ENCODE results near the gene NDUFS5. TPM values are rescaled to one million over a fixed set of nuclear protein-coding genes. Genes with fewer than 3 reads are reported as not detected.

NDUFS5 gene
- total and polyA plus RNA-seq, 10 of the 15 experiments (the other 5 are each of a cell fraction or from before 2014, with no cell fraction given), result 240 to 1,578 (median 831) TPM

DNA sequence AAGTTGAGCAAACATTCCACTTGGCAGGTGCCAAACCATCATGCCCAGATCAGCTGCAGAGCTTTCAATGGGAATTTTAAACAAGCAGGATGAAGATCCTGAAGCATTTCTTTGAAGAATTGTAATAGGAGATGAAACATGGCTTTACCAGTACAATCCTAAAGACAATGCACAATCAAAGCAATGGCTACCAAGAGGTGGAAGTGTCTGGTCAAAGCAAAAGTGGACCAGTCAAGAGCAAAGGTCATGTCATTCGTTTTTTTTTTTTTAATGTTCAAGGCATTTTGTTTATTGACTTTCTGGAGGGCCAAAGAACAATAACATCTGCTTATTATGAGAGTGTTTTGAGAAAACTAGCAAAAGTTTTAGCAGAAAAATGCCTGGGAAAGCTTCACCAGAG, 3.0 kb upstream of the NDUFS5 start:
- Histone ChIP-seq H3K9ac (ENCODE audit: control insufficient read depth, insufficient read depth, low read length) (no peak overlapping the region), H3K9me3 (replicated peaks; ENCODE audit: control insufficient read depth, insufficient read depth, low read length) (no peaks in the 10 kb centered on the region), H3K27me3 (replicated peaks in 1 of 2; ENCODE audit: control insufficient read depth in 2 of 2, insufficient read depth in 2 of 2, low read length in 1 of 2) (no peaks in the 10 kb centered on the region), H3K4me2 (ENCODE audit: control insufficient read depth, insufficient read depth) (no peak overlapping the region), H4K20me1 (ENCODE audit: control insufficient read depth, insufficient read depth) (no peaks in the 10 kb centered on the region), H2AFZ (ENCODE audit: control insufficient read depth, low read depth, low read length) (no peak overlapping the region), H3K4me3 (no peak overlapping the region), H3K36me3 (ENCODE audit: control insufficient read depth in 2 of 2, insufficient read depth in 2 of 2, low read length in 1 of 2) (no peaks in the 10 kb centered on the region), H3K4me1 (ENCODE audit: control insufficient read depth, insufficient read depth, low read length) (peaks cover 7% of the 10 kb centered on the region), H3K27ac (ENCODE audit: control insufficient read depth, insufficient read depth) (no peak overlapping the region), H3K79me2 (ENCODE audit: control insufficient read depth, insufficient read depth, low read length) (peaks cover 15% of the 10 kb centered on the region)
- POLR2A ChIA-PET, result no interaction called here
- 0% methylated on average over 1 of the region's 1 CpG for WGBS (ENCODE audit: insufficient coverage, insufficient replicate concordance, low lambda C conversion rate, missing lambda C conversion rate)
- TF ChIP-seq, protein P1, sequence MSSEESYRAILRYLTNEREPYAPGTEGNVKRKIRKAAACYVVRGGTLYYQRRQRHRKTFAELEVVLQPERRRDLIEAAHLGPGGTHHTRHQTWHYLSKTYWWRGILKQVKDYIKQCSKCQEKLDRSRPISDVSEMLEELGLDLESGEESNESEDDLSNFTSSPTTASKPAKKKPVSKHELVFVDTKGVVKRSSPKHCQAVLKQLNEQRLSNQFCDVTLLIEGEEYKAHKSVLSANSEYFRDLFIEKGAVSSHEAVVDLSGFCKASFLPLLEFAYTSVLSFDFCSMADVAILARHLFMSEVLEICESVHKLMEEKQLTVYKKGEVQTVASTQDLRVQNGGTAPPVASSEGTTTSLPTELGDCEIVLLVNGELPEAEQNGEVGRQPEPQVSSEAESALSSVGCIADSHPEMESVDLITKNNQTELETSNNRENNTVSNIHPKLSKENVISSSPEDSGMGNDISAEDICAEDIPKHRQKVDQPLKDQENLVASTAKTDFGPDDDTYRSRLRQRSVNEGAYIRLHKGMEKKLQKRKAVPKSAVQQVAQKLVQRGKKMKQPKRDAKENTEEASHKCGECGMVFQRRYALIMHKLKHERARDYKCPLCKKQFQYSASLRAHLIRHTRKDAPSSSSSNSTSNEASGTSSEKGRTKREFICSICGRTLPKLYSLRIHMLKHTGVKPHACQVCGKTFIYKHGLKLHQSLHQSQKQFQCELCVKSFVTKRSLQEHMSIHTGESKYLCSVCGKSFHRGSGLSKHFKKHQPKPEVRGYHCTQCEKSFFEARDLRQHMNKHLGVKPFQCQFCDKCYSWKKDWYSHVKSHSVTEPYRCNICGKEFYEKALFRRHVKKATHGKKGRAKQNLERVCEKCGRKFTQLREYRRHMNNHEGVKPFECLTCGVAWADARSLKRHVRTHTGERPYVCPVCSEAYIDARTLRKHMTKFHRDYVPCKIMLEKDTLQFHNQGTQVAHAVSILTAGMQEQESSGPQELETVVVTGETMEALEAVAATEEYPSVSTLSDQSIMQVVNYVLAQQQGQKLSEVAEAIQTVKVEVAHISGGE (CRISPR knock-in tag; IDR thresholded peaks at IDR 0.05), result no peak
- TF ChIP-seq RFX5 (IDR thresholded peaks at IDR 0.05; ENCODE audit: low read depth, low read length) (no peak), PAX8 (IDR thresholded peaks at IDR 0.05) (no peak), GABPA (IDR thresholded peaks at IDR 0.05; ENCODE audit: low read depth) (no peak), ZBED1 (IDR thresholded peaks at IDR 0.05; ENCODE audit: borderline replicate concordance) (no peak), WRNIP1 (IDR thresholded peaks at IDR 0.05; ENCODE audit: borderline replicate concordance, low read depth, low read length) (no peak), ZSCAN29 (IDR thresholded peaks at IDR 0.05) (no peak), MEF2A (IDR thresholded peaks at IDR 0.05; ENCODE audit: insufficient read depth, low read depth, low read length) (no peak), YY1 (IDR thresholded peaks at IDR 0.05; ENCODE audit: low read depth, low read length) (no peak), ZZZ3 (IDR thresholded peaks at IDR 0.05; ENCODE audit: control insufficient read depth, insufficient read length, low read depth) (no peak), LARP7 (IDR thresholded peaks at IDR 0.05) (no peak)
- TF ChIP-seq, protein P2, sequence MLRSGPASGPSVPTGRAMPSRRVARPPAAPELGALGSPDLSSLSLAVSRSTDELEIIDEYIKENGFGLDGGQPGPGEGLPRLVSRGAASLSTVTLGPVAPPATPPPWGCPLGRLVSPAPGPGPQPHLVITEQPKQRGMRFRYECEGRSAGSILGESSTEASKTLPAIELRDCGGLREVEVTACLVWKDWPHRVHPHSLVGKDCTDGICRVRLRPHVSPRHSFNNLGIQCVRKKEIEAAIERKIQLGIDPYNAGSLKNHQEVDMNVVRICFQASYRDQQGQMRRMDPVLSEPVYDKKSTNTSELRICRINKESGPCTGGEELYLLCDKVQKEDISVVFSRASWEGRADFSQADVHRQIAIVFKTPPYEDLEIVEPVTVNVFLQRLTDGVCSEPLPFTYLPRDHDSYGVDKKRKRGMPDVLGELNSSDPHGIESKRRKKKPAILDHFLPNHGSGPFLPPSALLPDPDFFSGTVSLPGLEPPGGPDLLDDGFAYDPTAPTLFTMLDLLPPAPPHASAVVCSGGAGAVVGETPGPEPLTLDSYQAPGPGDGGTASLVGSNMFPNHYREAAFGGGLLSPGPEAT (IDR thresholded peaks at IDR 0.05; ENCODE audit: low read depth), result no peak
- TF ChIP-seq, protein P3, sequence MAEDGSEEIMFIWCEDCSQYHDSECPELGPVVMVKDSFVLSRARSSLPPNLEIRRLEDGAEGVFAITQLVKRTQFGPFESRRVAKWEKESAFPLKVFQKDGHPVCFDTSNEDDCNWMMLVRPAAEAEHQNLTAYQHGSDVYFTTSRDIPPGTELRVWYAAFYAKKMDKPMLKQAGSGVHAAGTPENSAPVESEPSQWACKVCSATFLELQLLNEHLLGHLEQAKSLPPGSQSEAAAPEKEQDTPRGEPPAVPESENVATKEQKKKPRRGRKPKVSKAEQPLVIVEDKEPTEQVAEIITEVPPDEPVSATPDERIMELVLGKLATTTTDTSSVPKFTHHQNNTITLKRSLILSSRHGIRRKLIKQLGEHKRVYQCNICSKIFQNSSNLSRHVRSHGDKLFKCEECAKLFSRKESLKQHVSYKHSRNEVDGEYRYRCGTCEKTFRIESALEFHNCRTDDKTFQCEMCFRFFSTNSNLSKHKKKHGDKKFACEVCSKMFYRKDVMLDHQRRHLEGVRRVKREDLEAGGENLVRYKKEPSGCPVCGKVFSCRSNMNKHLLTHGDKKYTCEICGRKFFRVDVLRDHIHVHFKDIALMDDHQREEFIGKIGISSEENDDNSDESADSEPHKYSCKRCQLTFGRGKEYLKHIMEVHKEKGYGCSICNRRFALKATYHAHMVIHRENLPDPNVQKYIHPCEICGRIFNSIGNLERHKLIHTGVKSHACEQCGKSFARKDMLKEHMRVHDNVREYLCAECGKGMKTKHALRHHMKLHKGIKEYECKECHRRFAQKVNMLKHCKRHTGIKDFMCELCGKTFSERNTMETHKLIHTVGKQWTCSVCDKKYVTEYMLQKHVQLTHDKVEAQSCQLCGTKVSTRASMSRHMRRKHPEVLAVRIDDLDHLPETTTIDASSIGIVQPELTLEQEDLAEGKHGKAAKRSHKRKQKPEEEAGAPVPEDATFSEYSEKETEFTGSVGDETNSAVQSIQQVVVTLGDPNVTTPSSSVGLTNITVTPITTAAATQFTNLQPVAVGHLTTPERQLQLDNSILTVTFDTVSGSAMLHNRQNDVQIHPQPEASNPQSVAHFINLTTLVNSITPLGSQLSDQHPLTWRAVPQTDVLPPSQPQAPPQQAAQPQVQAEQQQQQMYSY (CRISPR knock-in tag; IDR thresholded peaks at IDR 0.05), result no peak
- TF ChIP-seq, protein P4, sequence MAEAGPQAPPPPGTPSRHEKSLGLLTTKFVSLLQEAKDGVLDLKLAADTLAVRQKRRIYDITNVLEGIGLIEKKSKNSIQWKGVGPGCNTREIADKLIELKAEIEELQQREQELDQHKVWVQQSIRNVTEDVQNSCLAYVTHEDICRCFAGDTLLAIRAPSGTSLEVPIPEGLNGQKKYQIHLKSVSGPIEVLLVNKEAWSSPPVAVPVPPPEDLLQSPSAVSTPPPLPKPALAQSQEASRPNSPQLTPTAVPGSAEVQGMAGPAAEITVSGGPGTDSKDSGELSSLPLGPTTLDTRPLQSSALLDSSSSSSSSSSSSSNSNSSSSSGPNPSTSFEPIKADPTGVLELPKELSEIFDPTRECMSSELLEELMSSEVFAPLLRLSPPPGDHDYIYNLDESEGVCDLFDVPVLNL (IDR thresholded peaks at IDR 0.05; ENCODE audit: low read depth, low read length), result no peak
- CTCF ChIA-PET, result no interaction called here
- ATAC-seq, result no peak
- intact Hi-C loops (cut with micrococcal nuclease; ENCODE audit: unreplicated experiment) (loop anchor here (10.0 kb wide), 1 partner anchor 168 kb away; the partner anchor contains the start of gene RRAGC), in situ Hi-C loops (cut with MboI) (no loop called here)
- no peak for DNase-seq (ENCODE audit: low read depth, low spot score)
- no peak for FAIRE-seq
- no TSS peak for BruUV-seq (replicated peaks)
- SMC1A ChIA-PET (ENCODE audit: uncharacterized antibody, unreplicated experiment), result interaction anchor here (0.6 kb wide), 1 partner anchor 9 kb away, joined by 3 read pairs; no protein-coding TSS in a partner anchor
- RAD21 ChIA-PET (ENCODE audit: unreplicated experiment), result no interaction called here
